IPS DF 19.7 (cell line): ENCODE measurements around the gene SRP72.
"Not testable (repeated sequence)": the region's sequence is repeated elsewhere in the genome, so short reads cannot be mapped to it uniquely, and the experiment has no call there.

Source experiments
- DNase-seq: peaks from one replicate; pipeline ENCODE4 v3.0.0-alpha.2; 2013; ENCODE audit warnings: low read depth, low spot score

SRP72 gene, protein sequence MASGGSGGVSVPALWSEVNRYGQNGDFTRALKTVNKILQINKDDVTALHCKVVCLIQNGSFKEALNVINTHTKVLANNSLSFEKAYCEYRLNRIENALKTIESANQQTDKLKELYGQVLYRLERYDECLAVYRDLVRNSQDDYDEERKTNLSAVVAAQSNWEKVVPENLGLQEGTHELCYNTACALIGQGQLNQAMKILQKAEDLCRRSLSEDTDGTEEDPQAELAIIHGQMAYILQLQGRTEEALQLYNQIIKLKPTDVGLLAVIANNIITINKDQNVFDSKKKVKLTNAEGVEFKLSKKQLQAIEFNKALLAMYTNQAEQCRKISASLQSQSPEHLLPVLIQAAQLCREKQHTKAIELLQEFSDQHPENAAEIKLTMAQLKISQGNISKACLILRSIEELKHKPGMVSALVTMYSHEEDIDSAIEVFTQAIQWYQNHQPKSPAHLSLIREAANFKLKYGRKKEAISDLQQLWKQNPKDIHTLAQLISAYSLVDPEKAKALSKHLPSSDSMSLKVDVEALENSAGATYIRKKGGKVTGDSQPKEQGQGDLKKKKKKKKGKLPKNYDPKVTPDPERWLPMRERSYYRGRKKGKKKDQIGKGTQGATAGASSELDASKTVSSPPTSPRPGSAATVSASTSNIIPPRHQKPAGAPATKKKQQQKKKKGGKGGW

DNA sequence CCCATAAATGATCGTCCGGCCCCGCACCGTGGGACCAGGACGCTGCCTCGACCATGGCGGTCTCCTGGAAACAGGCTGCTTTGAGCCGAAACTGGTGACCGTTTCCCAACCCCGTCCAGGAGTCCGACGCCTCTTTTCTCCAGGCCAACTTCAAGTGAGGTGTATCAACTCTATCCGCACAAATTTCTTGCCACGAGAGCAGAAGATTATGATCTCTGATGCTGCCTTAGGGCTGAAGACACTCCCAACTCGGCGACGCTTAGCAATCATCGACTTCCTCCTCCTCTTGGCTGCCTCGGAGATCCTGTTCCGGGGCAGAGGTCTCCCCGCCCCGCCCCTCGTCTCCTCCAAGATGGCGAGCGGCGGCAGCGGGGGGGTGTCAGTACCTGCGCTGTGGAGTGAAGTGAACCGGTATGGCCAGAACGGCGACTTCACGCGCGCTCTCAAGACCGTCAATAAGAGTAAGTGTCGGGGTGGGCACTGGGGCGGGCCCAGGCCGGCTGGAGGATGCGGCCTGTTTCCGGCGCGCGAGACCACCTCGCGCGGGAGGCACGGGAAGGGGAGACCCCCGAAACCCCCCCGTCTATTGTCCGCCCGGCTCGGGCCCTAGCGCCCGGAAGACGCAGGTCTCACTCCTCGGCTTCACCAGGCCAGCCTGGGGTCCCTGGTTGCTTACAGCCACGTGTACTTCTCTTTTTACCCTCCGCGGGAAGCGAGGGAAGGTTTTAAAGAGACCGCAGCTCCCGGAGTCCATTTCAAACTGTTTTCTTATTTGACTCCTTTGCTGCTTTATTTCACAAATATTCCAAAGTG, at the start of gene SRP72:
Gene SRP72 (plus strand): TSS at position 334 of the 813 bp plus-strand sequence. CDS start 19 bp downstream, at position 353.
- peak; percentile 20 for DNase-seq

DNA sequence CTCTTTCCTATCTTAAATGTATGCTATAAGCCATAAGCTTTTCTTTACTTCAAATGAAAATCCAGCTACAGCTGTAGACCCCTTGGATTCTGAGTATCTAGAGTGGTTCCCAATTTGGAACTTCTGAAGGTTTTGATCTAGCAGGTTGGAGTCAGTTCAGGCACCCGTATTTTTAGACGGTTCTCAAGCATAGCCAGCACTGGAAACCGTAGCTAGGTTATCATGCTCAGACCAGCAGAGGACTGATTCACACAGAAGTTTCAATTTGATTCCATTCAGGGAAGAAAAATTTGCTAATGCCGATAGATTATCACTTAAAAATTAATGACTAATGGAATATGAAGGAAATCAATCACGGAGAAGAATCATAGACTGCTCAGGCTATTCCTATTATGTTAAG, 43.2 kb upstream of the SRP72 start:
- DNase-seq = no peak

DNA sequence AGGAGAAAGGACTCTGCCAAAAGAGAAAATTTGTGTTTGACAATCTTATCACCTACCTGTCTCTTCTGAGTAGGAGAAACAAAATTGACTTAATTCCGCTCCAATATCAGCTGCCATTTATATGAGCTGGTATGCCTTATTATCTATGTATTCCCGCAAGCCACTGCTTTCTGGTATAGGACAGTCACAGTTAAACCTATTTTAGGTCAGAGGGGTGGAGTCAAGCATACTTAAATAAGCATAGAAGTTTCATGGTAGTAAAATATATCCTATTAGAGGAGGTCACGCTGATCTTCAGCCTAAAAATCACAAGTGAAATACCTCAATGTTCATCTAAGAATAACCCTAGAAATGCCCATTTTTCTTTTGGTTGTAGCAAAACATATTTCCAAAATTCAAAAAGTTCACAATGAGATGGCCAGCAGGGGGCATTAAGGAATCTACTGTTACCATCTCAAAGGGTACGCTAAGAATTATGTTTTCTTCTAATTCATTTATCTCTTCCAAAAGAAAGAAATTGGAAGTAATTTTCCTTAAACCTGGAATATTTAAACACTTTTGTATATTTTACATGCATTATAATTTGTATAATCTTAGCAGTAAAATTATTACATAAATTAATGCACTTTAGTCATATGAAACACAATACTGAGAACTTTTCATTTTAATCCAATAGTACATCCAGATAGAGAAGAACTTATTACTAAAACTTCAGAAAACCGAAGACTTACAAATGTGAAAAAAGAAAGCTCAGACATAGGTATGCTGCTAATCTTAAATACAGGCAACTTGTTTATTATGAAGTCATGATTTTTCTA, 42.5 kb upstream of the SRP72 start:
- no peak for DNase-seq

DNA sequence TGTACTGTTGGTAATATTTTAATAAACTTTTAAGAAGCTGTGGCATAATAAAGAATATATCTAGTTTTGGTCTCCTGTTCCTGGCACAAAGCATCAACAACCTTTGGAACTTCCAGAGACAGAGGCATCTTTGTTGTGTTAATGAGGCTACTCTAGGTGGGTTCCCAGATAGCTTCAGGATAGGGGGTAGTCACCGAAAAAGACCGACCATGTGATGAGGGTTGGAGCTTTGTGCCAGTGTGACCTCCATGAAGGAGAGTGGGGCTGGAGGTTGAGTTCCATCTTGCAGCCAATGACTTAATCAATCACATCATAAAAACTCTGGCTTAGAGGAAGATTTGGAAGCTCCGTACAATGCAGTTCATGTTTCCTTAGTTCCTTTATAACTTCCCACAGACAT, 41.9 kb upstream of the SRP72 start:
- peak; percentile 52 for DNase-seq

DNA sequence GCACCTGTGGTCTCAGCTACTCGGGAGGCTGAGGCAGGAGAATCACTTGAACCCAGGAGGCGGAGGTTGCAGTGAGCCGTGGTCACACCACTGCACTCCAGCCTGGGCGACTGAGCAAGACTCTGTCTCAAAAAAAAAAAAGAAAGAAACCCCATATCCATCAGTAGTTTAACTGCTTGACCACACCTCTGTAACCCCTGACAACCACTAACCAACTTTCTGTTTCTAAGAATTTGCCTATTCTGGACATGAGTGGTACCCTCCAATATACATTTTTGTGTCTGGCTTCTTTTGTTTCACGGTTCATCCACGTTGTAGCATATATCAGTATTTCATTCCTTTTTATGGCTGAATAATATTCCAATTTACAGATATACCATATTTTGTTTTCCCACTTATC, 41.1 kb upstream of the SRP72 start:
- no peak for DNase-seq

DNA sequence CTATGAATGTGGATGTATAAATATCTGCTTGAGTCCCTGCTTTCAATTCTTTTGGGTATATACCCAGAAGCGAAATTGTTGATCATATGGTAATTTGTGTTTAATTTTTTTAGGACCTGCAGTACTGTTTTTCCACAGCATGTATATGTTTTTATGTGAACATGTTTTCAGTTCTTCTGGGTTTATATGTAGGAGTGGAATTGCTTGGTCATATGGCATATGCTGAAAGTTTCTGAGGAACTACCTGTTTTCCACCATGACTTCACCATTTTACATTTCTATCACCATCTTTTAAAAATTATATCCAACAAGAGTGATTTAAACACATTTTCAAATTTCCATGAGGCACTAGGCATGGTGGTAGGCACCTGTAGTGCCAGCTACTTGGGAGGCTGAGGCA, 40.2 kb upstream of the SRP72 start:
- DNase-seq = no peak

DNA sequence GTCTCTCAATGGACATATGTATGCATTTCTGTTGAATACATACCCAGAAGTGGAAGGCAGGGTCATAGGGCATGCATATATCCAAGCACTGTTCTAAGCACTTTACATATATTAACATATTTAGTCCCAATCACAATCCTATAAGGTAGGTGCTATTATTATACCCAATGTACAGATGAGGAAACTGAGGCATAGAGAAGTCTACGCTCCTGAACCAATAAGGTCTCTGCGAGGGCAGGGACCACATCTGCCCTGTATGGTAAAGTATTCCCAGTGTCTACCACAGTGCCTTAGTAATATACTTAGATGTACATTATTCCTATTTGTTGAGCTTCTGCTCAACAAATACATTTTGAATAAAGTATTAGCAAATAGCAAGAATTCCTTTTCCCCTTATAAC, 37.2 kb upstream of the SRP72 start:
- DNase-seq = no peak

DNA sequence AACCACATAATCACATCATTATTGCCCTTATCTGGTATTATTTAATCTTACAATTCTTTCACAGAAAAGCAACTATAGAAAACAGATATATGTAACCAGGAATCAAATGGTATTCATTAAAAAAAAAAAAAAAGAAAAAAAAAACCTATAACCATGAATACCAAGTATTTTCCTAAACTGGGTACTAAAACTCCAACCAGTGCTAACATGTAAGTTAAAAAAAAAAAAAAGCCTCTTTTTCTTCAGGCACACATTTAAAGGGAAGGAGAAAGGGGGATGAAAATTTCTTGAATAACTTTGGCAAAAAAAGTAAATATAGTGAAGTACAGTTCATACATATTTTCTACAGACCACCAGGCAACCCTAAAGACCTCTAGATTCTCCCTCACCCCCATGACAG, 34.1 kb upstream of the SRP72 start:
- no peak for DNase-seq

DNA sequence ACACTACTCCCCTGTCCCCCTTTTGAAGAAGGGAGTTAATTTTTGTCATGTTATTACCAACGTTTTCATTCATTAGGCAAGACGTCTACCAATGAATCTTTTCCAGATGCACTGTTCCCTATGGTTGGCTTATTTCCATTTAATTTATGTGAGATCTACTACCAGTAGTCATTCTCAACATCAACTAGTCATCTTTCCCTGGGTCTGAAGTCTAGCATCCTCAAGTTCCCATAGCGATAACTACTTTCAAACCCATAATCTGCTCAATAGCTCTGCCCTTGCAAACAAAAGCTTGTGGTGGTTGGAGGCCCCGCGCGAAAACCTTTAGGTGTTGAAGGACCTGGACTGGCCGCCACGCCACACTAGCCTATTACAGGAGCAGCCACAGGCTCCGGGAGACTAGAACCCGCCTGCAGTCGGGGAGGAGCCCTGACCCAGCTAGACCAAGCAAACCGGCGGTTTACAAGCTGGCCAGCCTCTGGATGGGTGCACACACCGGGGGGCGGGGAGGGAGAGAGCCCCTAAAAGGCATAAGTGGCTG, 32.7 kb upstream of the SRP72 start:
- no peak for DNase-seq

DNA sequence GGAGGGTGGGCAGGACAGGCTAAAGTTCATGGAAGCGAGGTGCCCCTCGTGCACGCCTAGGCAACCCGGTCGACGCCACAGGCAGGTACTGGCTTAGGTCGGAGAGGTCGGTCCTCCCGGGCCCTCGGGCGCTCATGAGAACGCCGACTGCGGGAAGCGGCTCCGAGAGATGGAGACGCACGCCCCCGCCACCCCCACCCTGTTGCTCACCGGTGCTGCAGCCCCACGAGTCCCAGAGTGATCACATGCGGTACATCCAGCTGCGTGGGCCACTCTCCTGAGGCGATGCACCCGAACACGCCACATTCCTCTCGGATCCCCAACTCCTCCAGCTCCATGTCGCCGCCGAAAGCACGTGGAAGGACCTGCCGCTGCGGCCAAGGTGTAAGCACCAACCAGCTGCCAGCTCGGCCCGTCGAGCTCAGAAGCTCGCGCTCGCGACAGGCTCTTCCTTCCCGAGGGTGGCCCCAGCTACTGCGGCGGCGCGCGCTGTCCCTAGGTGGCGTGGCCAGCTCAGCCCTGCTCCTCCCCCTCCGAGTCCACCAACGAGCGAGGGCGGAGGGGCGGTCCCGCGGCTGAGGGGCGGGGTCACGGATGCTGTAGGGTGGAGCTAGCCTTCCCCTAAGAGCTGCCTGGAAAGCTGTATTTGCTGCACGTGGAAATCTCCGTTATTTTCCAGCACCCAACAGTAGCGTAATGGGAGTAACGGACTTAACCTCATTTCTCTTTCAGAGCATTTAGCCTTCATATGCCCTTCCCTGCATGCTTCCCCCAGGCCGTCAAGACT, 32.1 kb upstream of the SRP72 start, which contains the start of gene PPAT:
Gene PPAT (minus strand): TSS at position 476 of the 787 bp plus-strand sequence. CDS start 138 bp downstream, at position 338.
- peak; percentile 84 for DNase-seq

DNA sequence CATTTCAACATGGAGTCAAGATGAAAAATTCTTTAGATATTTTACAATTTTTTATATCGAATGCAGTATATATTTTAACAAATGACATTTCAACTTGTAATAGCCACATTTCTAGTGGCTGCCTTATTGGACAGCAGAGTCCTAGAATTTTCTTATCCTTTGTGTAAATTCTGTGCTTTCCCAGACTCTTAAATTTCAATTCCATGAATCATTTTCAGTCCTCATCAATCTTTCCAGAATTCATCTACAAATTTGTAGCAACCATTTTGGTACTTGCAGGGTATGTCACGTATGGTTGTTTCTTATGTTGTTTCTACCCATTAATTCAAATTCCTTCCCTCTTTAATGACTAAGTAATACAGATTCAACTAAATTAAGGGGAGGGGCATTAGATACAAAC, 28.7 kb upstream of the SRP72 start:
- DNase-seq = no peak

DNA sequence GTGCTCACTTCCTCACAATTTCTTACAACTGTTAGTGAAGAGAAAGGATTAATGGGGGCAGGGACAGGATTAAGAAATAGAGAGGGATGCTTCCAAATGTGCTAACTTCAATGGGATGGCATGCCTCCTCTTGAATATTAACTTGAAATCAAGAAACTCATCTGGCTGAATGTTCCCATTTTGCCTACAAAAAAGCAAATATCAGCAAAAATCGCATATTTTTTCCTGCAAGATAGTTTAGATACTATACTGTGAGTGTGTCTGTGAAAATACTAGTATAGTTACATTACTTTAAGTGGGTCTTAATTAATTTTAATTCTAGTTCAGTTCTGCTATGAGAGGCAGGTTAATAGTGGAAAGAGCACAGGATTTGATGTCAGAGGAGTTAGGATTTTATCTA, 26.4 kb upstream of the SRP72 start:
- DNase-seq = no peak

DNA sequence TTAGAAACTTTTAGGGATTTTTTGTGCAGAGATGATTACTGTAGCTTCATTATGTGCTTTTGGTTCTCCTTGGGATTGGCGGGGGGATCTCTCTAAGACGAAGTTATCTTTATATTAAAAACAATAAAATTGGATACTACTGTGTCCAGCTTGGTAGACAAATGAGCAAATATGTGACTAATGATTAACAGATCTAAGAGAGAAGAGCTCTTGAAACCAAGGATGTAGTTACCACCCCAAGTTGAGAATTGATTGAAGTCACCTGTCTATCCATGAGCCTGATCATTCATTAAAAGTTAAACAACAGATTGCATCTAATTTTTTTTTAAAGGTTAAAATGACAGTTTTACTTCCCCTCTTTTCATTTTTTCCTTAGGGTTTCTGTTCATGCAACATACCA, 22.7 kb upstream of the SRP72 start:
- DNase-seq = no peak

DNA sequence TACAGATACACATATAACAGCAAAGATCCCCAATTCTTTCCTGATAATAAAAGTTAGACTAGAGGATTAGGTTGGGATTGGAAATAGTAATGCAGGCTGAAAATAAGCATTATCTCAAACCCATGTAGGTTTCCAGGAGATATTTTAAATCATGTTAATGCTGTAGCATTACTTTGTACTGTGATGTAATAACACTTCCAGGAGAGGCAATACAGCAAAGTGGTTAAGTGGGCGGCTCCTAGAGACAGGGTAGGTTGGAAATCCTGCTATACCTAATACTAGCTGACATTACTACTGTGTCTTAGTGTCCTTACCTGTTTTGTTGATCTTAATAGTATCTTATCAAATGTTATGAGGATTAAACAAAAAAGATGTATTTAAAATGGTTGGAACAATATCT, 21.7 kb upstream of the SRP72 start:
- DNase-seq = no peak

DNA sequence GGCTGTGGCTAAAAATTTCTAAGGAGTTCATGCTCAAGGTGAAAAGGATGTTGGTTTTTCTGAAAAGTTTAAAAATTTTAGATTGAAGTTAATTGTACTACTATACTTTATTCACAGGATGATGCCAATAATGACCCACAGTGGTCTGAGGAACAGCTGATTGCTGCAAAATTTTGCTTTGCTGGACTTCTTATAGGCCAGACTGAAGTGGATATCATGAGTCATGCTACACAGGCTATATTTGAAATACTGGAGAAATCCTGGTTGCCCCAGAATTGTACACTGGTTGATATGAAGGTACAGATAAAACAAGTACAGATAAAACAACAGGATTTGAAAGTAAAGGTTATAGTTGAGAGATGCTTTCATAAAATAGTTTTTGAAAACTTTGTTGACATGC, 19.1 kb upstream of the SRP72 start:
- DNase-seq = no peak

DNA sequence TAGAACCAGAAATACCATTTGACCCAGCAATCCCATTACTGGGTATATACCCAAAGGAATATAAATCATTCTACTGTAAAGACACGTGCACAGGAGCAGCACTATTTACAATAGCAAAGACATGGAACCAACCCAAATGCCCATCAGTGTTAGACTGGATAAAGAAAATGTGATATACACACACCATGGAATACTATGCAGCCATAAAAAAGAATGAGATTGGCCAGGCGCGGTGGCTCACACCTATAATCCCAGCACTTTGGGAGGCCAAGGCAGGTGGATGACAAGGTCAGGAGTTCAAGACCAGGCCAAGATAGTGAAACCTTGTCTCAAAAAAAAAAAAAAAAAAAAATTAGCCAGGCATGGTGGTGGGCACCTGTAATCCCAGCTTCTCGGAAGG, 17.9 kb upstream of the SRP72 start:
- not testable (repeated sequence) for DNase-seq

DNA sequence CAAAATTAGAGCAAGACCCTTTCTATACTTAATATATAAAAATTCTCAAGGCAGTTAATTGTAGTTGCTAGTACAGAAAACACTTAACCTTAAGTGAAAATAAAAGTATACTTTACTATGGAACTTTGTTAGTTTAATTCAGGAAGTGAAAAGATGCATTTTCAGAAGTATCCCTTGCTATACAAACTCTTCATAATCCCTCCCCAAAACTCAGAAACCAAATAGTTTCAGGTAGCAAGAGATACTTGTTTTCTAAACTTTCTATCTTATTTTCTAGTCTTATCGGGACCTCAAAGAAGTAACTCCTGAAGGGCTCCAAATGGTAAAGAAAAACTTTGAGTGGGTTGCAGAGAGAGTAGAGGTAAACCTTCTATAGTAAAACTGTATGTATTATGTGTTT, 17.1 kb upstream of the SRP72 start:
- DNase-seq = no peak

DNA sequence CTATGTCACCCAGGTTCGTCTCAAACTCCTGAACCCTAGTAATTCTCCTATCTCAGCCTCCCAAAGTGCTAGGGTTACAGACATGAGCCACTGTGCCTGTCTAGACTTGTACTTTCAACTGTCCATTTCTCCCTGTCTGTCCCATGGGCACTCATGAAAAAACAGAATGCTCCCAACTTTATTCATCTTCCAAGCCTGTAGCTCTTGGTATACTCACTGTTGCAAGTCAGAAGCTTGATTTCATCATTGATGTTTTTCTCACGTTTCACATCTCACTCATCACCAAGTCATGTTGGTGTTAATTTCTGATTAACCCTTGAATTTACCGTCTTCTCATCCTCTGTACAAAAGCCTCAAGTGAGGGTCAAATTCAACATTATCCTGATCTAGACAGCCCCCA, 7.3 kb upstream of the SRP72 start:
- no peak for DNase-seq

DNA sequence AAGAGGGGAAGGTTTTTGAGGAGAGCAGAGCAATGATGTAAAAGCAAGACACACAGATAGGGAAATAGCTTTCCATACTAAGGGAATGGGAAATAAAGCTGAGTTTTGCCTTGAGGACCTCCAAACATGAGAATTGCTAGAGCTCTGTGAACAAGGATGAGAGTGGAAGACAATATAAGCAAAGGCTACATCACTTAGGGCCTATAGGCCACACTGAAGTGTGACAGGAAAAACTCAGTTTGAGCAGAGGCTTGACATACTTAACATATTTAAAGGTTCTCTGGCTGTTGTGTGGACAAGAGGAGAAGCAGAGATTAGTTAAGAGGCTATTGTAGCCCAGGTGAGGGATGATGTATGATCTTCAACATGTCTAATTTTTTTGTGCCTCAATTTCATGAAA, 5.3 kb upstream of the SRP72 start:
- no peak for DNase-seq

DNA sequence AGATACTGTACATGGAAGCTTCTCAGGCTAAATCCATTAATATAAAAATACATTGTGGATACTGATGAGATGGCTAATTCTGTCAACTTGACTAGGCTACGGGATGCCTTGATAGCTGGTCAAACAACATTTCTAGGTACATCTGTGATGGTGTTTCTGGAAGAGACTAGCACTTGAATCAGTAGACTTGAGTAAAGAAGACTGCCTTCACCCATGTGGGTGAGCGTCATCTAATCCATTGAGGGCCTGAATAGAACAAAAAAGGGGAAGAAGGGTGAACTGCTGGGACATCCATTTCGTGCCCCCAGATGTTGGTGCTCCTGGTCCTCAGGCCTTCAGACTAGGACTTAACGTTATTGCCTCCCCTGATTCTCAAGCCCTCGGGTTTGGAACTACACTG, 3.7 kb upstream of the SRP72 start:
- DNase-seq = no peak
